OCI-LY3 (cell line): ENCODE data around the gene FANCE.

Experiments used
- H2AFZ ChIP-seq: fragments of 200-600, 300-600 bp; shearing (Covaris generic); 2 replicates; pipeline ENCODE4 v1.6.0; 2014; ENCODE audit warnings: antibody characterized with exemption, low read depth, low read length
- H3K27ac ChIP-seq: fragments of 200-600, 300-600 bp; sonication (generic); 2 replicates; pipeline ENCODE4 v1.5.1; 2014; ENCODE audit warnings: mild to moderate bottlenecking, low read length, moderate library complexity, mixed read lengths
- H3K27me3 ChIP-seq: fragments of 200-600, 300-600 bp; sonication (generic); 2 replicates; pipeline ENCODE4 v1.6.1; 2014; ENCODE audit warnings: low read depth, low read length, mixed read lengths
- H3K36me3 ChIP-seq: fragments of 200-600, 300-600 bp; sonication (generic); replicated peaks from 2 replicates; pipeline ENCODE3; 2014; ENCODE audit warnings: low read depth, low read length, mixed read lengths
- H3K4me1 ChIP-seq: fragments of 300-600, 200-600 bp; sonication (generic); 2 replicates; pipeline ENCODE4 v1.6.1; 2014; ENCODE audit warnings: low read length, mixed read lengths
- H3K4me2 ChIP-seq: fragments of 200-600, 300-600 bp; sonication (generic); 2 replicates; pipeline ENCODE4 v1.6.1; 2014; ENCODE audit warnings: low read length, mixed read lengths
- H3K4me3 ChIP-seq: fragments of 300-600, 200-600 bp; sonication (generic); 2 replicates; pipeline ENCODE4 v1.5.1; 2014; ENCODE audit warnings: antibody characterized with exemption, mild to moderate bottlenecking, low read length, moderate library complexity
- H3K79me2 ChIP-seq: fragments of 300-600, 200-600 bp; shearing (Covaris generic); 2 replicates; pipeline ENCODE4 v1.6.1; 2014; ENCODE audit warnings: mild to moderate bottlenecking, low read length, mixed read lengths
- H3K9ac ChIP-seq: fragments of 300-600, 200-600 bp; shearing (Covaris generic); 2 replicates; pipeline ENCODE4 v1.6.0; 2014; ENCODE audit warnings: mild to moderate bottlenecking, low read length, moderate library complexity
- H3K9me3 ChIP-seq: fragments of 200-600, 300-600 bp; shearing (Covaris generic); 2 replicates; pipeline ENCODE4 v1.6.1; 2014; ENCODE audit warnings: low read length, mixed read lengths; ENCODE audit not compliant: insufficient read depth
- H4K20me1 ChIP-seq: fragments of 200-600, 300-600 bp; sonication (generic); 2 replicates; pipeline ENCODE4 v1.6.1; 2016; ENCODE audit warnings: low read length, mixed read lengths; ENCODE audit not compliant: insufficient read depth
- CTCF ChIP-seq: fragments of 200-600, 300-600 bp; sonication (generic); IDR thresholded peaks from 2 replicates; pipeline ENCODE4 v1.5.1; 2014; ENCODE audit warnings: antibody characterized with exemption, low read length, low read depth
- EZH2phosphoT487 ChIP-seq: fragments of 200-600 bp; shearing (Covaris generic); IDR thresholded peaks from 2 replicates; pipeline ENCODE4 v1.6.1; 2018; ENCODE audit warnings: antibody characterized with exemption, mixed run types, low read depth

The FANCE gene

GRCh38 chr6:35406711-35407485 lies 45.2 kb upstream of the FANCE start:
- Histone ChIP-seq H3K9me3 (no peaks in the 10 kb centered on the region), H3K9ac (no peak overlapping the region), H2AFZ (no peak overlapping the region), H3K27me3 (no peaks in the 10 kb centered on the region), H3K36me3 (no peaks in the 10 kb centered on the region), H3K79me2 (no peaks in the 10 kb centered on the region), H3K4me3 (no peak overlapping the region), H3K4me1 (0 out of 2 replicates have a peak, but pooled peaks cover 3% of the 10 kb centered on the region), H4K20me1 (no peaks in the 10 kb centered on the region), H3K27ac (no peak overlapping the region), H3K4me2 (no peak overlapping the region)
- TF ChIP-seq CTCF (no peak), EZH2phosphoT487 (no peak)

- no peak overlapping the region for H3K9ac ChIP-seq
- H2AFZ ChIP-seq: no peak overlapping the region
- no peaks in the 10 kb centered on the region for H3K79me2 ChIP-seq
- H3K36me3 ChIP-seq: no peaks in the 10 kb centered on the region
- H3K27me3 ChIP-seq: no peaks in the 10 kb centered on the region
- H4K20me1 ChIP-seq: no peaks in the 10 kb centered on the region
- H3K4me1 ChIP-seq: 0 out of 2 replicates have a peak, but pooled peaks cover 3% of the 10 kb centered on the region
- no peak for TF ChIP-seq CTCF
- TF ChIP-seq EZH2phosphoT487: no peak
- H3K4me3 ChIP-seq: no peak overlapping the region
- no peaks in the 10 kb centered on the region for H3K9me3 ChIP-seq
- H3K27ac ChIP-seq: no peak overlapping the region
- H3K4me2 ChIP-seq: no peak overlapping the region
Measured at GRCh38 chr6:35409245-35409644, 42.9 kb upstream of the FANCE start.

- Histone ChIP-seq H3K27ac (no peak overlapping the region), H3K27me3 (no peaks in the 10 kb centered on the region), H3K9me3 (no peaks in the 10 kb centered on the region), H2AFZ (no peak overlapping the region), H3K9ac (no peak overlapping the region), H3K4me1 (0 out of 2 replicates have a peak, but pooled peaks cover 3% of the 10 kb centered on the region), H3K36me3 (no peaks in the 10 kb centered on the region), H4K20me1 (no peaks in the 10 kb centered on the region), H3K79me2 (no peaks in the 10 kb centered on the region), H3K4me2 (no peak overlapping the region), H3K4me3 (no peak overlapping the region)
- TF ChIP-seq EZH2phosphoT487 (no peak), CTCF (no peak)
Measured at GRCh38 chr6:35410131-35410530, 42.0 kb upstream of the FANCE start.

- H3K27ac ChIP-seq: no peak overlapping the region
- H3K4me1 ChIP-seq: 0 out of 2 replicates have a peak, but pooled peaks cover 3% of the 10 kb centered on the region
- no peaks in the 10 kb centered on the region for H3K27me3 ChIP-seq
- H3K36me3 ChIP-seq: no peaks in the 10 kb centered on the region
- TF ChIP-seq EZH2phosphoT487: no peak
- no peak for TF ChIP-seq CTCF
- no peak overlapping the region for H3K4me2 ChIP-seq
- H3K9ac ChIP-seq: no peak overlapping the region
- no peak overlapping the region for H2AFZ ChIP-seq
- H4K20me1 ChIP-seq: no peaks in the 10 kb centered on the region
- H3K79me2 ChIP-seq: no peaks in the 10 kb centered on the region
- H3K4me3 ChIP-seq: no peak overlapping the region
- H3K9me3 ChIP-seq: no peaks in the 10 kb centered on the region
Measured at GRCh38 chr6:35411066-35411465, 41.1 kb upstream of the FANCE start.
